NCI-H2029 (cell line): Measurements from ENCODE around the gene NEDD4.
"Not testable (repeated sequence)": the region's sequence is repeated elsewhere in the genome, so short reads cannot be mapped to it uniquely, and the experiment has no call there.

ENCODE experiments used
- DNase-seq: peaks from one replicate; lab custom pipeline; 2025; lab: John Stamatoyannopoulos, UW

Gene NEDD4

DNA sequence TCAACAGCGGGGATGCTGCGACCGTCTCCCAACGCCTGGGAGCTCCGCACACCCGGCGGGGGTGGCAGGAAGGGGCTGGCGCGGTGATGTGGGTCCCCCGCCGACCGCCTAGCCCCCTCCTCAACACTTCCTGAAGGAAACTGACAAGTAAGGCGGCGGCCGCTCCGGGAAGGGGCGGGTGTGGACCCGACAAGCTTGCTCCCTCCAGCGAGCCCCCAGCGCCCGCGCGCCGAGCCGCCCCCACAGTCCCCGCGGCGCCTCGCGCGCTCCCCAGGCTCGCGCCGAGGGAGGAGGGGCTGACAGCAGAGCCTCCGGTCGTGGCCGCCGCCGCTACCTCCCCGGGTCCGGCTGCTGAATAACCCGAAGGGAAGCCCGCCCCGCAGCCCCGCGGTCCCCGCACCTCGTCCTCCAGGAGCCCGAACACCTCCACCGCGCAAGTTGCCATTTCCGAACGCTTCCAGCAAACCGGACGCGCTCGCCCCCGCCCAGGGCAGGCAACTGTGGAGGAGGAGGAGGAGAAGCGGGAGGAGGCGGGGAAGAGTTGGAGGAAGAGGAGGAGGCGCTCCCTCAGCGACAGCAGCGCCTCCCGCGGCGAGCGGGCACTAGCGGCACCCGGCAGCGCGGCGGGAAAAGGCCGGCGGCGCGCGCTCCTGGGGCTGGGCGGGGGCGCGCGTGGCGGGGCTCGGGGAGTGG, at the start of gene NEDD4:
TSS of gene NEDD4 (minus strand) at position 502 of the 693 bp plus-strand sequence. CDS start at position 445, 57 bp downstream.
- DNase-seq = peak; percentile 31

DNA sequence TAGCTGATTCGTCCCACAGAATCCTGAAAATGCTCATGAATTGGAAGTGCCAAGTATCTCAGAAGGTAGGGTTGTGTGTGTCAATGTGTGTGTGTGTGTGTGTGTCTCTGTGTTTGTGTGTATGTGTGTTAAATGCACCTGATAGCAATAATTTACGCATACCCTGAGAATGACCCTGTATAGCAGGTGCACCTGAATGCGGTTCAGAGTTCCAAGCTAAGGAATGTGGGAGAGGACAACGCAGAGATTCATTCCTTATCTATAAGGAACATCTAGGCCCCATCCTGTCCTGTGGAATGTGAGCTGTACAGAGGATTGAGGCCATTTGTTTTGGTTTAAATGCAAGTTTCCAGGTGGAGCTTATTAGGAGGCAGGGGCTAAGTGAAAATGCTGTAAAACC, 49.1 kb upstream of the NEDD4 start:
- no peak for DNase-seq

GRCh38 chr15:56042031-56042430, 48.6 kb upstream of the NEDD4 start:
- no peak for DNase-seq

GRCh38 chr15:56040081-56041035, 46.9 kb upstream of the NEDD4 start:
- peak; percentile 8 for DNase-seq

DNA sequence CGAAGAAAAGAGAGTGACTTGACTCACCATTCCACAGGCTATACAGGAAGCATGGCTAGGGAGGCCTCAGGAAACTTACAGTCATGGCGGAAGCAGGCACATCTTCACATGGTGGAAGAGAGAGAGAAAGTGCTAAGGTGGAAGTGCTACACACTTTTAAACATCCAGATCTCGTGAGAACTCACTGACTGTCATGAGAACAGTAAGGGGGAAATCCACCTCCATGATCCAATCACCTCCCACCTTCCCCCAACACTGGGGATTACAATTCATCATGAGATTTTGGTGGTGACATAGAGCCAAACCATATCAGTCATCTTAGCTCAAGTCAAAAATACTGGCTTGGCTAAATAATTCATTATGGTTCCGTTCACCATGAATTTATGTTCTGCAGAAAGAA, 45.3 kb upstream of the NEDD4 start:
- no peak for DNase-seq

- no peak for DNase-seq
Measured at GRCh38 chr15:56038015-56038414, 44.6 kb upstream of the NEDD4 start.

GRCh38 chr15:56036546-56037067, 43.2 kb upstream of the NEDD4 start:
- DNase-seq = no peak

DNA sequence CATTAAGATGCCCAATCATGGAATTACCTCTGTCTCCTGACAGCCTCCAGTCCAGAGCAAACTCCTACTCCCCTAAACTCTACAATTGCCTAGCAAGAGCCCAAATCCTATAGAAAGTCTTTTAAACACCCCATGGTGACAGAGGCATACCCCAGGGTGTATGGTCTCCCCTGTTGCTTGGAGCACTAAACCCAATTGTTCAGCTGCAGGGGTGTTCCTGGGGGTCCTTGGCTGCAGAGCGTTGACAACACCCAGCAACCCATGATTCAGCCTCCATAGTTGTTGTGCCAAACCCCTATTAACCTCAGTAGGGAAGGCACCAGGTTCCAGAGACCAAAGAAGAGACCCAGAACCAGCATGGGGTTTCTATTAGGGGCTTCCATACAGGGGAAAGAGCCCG, 41.8 kb upstream of the NEDD4 start:
- DNase-seq = no peak

DNA sequence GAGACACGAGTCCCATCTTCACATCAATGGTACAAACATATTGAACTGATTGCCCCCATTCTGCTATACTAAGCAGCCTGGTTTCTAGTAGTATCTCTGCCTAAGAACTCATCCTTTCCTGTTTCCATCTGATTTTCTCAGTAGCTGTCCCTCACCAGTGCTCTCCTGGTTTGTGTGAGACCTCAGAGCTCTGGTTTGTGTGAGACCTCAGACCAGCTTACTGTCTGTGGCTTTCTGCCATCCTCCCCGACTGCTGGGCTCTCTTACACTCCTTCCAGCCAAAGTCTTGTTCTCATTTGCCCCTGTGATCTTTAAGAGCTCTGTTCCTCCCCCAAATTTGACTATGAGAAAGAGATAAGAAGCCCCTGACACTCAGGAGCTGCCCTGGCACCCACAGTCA, 41.1 kb upstream of the NEDD4 start:
- no peak for DNase-seq

DNA sequence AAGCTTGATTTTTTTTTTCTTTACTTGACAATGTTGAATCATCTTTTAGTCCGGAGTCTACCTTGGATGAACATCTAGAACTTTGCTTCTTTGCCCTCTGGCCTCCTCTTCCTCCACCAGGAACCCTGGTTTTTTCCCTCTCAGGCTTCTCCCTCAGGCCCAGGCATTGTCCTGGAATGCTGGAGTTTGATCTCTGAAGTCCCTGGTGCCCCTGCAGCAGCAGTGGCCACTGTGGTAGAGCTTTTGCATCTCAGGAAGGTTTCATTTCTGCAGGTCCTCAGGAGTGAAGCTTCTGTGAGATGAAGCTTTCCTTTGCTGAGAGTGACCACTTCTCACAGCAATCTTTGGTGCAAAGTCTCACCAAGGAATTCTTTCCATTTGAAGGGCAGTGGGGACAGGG, 39.0 kb upstream of the NEDD4 start:
- no peak for DNase-seq

- no peak for DNase-seq
Measured at GRCh38 chr15:56031836-56032235, 38.4 kb upstream of the NEDD4 start.

DNA sequence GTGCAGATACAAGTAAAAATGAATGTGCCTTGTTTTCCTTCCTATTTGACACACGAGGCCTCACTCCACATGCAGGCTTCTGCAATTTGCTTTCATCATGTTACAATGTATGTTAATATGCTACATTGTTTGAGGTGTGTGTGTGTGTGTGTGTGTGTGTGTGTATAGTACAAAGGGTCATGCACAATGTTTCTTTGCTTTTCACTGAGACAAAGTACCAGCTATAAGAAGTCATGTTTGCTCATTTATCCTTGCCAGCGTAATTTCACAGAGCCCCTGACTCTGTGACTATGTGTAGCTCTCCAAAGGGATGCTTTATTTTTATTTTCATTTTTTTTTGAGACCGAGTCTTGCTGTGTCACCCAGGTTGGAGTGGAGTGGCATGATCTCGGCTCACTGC, 38.0 kb upstream of the NEDD4 start:
- no peak for DNase-seq

- DNase-seq = no peak
Measured at GRCh38 chr15:56028430-56028829, 35.0 kb upstream of the NEDD4 start.

GRCh38 chr15:56023160-56023559, 29.7 kb upstream of the NEDD4 start:
- DNase-seq = not testable (repeated sequence)

- DNase-seq = no peak
Measured at GRCh38 chr15:56019819-56020486, 26.5 kb upstream of the NEDD4 start.

DNA sequence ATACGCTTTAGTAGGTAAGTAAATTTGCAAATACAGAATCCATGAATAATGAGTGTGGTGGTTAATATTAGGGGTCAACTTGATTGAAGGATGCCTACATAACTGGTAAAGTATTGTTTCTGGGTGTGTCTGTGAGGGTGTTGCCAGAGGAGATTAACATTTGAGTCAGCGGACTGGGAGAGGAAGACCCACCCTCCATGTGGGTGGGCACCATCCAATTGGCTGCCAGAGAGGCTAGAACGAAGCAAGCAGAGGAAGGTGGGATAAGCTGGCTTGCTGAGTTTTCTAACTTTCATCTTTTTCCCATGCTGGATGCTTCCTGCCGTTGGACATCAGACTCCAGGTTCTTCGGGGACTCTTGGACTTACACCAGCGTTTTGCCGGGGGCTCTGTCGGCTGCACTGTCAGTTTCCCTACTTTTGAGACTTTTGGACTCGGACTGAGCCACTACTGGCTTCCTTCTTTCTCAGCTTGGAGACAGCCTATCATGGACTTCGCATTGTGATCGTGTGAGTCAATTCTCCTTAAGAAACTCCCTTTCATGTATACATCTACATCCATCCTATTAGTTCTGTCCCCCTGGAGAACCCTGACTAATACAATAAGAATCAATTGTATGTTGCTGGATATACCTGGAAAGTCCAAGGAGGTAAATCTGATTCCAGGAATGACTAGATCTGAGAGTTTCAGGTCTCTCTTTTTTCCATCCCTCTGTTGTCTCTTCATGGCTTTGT, 25.8 kb upstream of the NEDD4 start:
- no peak for DNase-seq

GRCh38 chr15:56017920-56018319, 24.5 kb upstream of the NEDD4 start:
- DNase-seq = no peak

DNA sequence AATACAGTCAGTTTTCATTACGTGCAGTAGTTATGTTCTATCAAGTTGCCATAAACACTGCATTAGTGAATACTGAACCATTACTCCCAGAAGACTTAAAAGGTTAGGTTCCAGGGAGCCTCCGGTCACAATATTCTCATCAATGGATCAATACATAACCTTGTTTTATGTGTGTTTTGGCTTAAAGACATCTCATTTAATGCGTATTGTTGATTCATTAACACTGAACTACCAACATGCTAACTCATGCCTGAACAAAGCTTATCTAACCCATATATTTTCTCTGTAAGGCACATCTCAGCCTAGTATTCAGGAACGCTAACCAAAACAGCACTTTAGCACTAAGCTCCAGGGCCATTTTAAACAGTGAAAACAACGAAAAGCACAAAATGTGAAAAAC, 24.1 kb upstream of the NEDD4 start:
- DNase-seq = no peak

DNA sequence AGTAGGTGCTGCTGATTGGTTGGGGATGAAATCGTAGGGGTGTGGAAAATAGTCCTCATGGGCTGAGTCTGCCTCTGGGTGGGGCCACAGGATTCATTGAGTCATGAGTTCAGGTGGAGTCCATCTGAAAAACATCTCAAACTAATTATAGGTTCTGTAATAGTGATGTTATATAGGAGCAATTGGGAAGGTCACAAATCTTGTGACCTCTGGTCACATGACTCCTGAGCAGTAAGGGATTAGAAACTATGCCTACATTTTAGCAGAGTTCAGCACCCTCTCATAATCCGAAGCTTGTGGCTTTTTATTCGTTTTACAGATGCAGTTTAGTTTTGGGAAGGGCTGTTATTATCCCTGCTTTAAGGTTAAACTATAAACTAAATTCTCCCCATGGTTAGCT, 22.9 kb upstream of the NEDD4 start:
- DNase-seq = no peak

DNA sequence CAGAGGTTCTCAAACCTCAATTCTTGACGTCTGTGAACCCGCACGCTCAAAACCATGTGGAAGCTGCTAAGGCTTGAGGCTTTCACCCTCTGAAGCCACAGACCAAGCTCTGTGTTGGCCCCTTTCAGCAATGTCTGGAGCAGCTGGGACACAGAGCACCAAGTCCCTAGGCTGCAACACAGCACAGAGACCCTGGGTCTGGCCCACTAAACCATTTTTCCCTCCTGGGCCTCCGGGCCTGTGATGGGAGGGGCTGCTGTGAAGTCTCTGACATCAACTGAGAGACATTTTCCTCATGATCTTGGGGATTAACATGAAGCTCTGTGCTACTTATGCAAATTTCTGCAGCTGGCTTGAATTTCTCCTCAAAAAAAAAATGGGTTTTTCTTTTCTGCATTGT, 21.3 kb upstream of the NEDD4 start:
- no peak for DNase-seq

DNA sequence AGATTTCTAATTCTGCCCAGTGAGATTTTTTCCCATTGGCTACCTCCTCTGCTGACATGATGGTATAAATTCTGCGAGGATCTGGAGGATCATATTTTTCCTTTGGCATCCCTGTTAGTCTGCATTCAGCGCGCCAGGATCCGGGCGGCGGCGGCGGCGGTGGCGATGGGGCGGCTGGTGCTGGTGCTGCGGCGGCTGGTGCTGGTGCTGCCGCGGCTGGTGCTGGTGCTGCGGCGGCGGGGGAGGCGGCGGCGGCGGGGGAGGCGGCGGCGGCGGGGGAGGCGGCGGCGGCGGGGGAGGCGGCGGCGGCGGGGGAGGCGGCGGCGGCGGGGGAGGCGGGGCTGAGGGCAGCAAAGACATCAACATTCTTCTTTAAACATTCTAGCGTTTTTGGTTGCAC, 13.6 kb upstream of the NEDD4 start:
- not testable (repeated sequence) for DNase-seq

- DNase-seq = not testable (repeated sequence)
Measured at GRCh38 chr15:56006371-56006770, 13.0 kb upstream of the NEDD4 start.
